K562 (cell line): ENCODE measurements around the gene LRMDA. TPM values are rescaled to one million over a fixed set of nuclear protein-coding genes. Genes with fewer than 3 reads are reported as not detected.

Source experiments
- ATAC-seq: fragments of 200-7000 bp; cut with Tn5 transposase; 3 replicates; pipeline ENCODE4 v1.9.1; 2020; ENCODE audit warnings: moderate library complexity
- BruUV-seq: library from RNA; stranded (reverse); fragments of 400-500 nt; replicated peaks from 2 replicates; lab custom pipeline; 2021; lab: Mats Ljungman, UMichigan
- CTCF ChIA-PET: fragments of 300-600 bp; formaldehyde crosslinking; extraction: SDS; loops from one replicate; lab custom pipeline; 2021; ENCODE audit warnings: low intra/inter-chr PET ratio; lab: Yijun Ruan, JAX
- POLR2A ChIA-PET: fragments of 300-600, 350-650 bp; sonication (Branson Sonifier 250); formaldehyde crosslinking; extraction: SDS; loops from one replicate; lab custom pipeline; 2021; ENCODE audit warnings: antibody characterized with exemption, inconsistent platforms; lab: Yijun Ruan, JAX
- DNase-seq, 4 experiments: peaks; one replicate each; pipeline versions ENCODE4 v3.0.0 to v3.0.0-alpha.2; 2011 to 2018; ENCODE audit warnings: low spot score in 3 of 4, mixed read lengths in 3 of 4; ENCODE audit errors: extremely low read depth in 1 of 4
- FAIRE-seq: peaks from 2 replicates; lab custom pipeline; 2011; peaks lifted over from hg19 to GRCh38; lab: Jason Lieb, UNC
- H2AFZ ChIP-seq: 2 replicates; pipeline ENCODE4 v1.6.0; 2011; ENCODE audit warnings: low read depth, low read length, control low read depth, inconsistent platforms
- H3K27ac ChIP-seq: fragments of 200-600 bp; 3 replicates; pipeline ENCODE4 v1.8.0; 2011; ENCODE audit warnings: low read depth, mild to moderate bottlenecking, control low read depth, inconsistent platforms, low read length, moderate library complexity, mixed read lengths; ENCODE audit errors: extremely low read depth
- H3K27me3 ChIP-seq, 2 experiments: fragments of 300-600 bp in 1 of 2; 2 replicates in 1 of 2; 3 replicates in 1 of 2; pipeline versions ENCODE4 v1.6.0 to v1.8.0; 2011; ENCODE audit warnings: inconsistent platforms in 2 of 2, low read length in 2 of 2, mild to moderate bottlenecking in 1 of 2, mixed read lengths in 1 of 2, moderate library complexity in 1 of 2; ENCODE audit not compliant: control insufficient read depth in 2 of 2, insufficient read depth in 2 of 2
- H3K36me3 ChIP-seq: fragments of 300-600 bp; 3 replicates; pipeline ENCODE4 v1.8.0; 2011; ENCODE audit warnings: mild to moderate bottlenecking, low read length, inconsistent platforms; ENCODE audit not compliant: control insufficient read depth, insufficient read depth
- H3K4me1 ChIP-seq, 2 experiments: fragments of 200-600 bp in 1 of 2; replicated peaks in 1 of 2; 2 replicates in 1 of 2; 3 replicates in 1 of 2; pipeline versions ENCODE4 v1.5.1 to v1.8.0; 2011; ENCODE audit warnings: inconsistent platforms in 2 of 2, low read length in 2 of 2, mild to moderate bottlenecking in 1 of 2, mixed read lengths in 1 of 2, moderate library complexity in 1 of 2; ENCODE audit not compliant: control insufficient read depth in 2 of 2, insufficient read depth in 2 of 2
- H3K4me2 ChIP-seq: 2 replicates; pipeline ENCODE4 v1.6.1; 2011; ENCODE audit warnings: low read length, control low read depth, inconsistent platforms, mixed read lengths; ENCODE audit not compliant: insufficient read depth
- H3K4me3 ChIP-seq: fragments of 200-600 bp; sonication (generic), shearing (Covaris generic); 2 replicates; pipeline ENCODE4 v1.5.1; 2016; ENCODE audit warnings: control low read depth, inconsistent platforms
- H3K79me2 ChIP-seq: fragments of 200-600 bp; 3 replicates; pipeline ENCODE4 v1.8.0; 2011; ENCODE audit warnings: low read length, inconsistent platforms; ENCODE audit not compliant: control insufficient read depth, insufficient read depth
- H3K9ac ChIP-seq, 2 experiments: 2 replicates each; pipeline versions ENCODE4 v1.6.0 to v1.6.1; 2011; ENCODE audit warnings: low read depth in 2 of 2, low read length in 2 of 2, control low read depth in 1 of 2, inconsistent platforms in 1 of 2, mild to moderate bottlenecking in 1 of 2, mixed read lengths in 1 of 2; ENCODE audit not compliant: insufficient read depth in 1 of 2
- H3K9me1 ChIP-seq: one replicate; pipeline ENCODE4 v1.6.0; 2011; ENCODE audit warnings: inconsistent platforms, mild to moderate bottlenecking, low read length, moderate library complexity; ENCODE audit not compliant: control insufficient read depth, insufficient read depth
- H3K9me3 ChIP-seq: replicated peaks from 2 replicates; pipeline ENCODE4 v1.5.1; 2011; ENCODE audit warnings: low read depth, low read length, inconsistent platforms; ENCODE audit not compliant: control insufficient read depth, insufficient read depth
- H4K20me1 ChIP-seq: replicated peaks from 2 replicates; pipeline ENCODE4 v1.6.1; 2011; ENCODE audit warnings: low read length, inconsistent platforms, mixed read lengths; ENCODE audit not compliant: control insufficient read depth, insufficient read depth
- BACH1 ChIP-seq: fragments of 200-800 bp; sonication (Bioruptor generic); IDR thresholded peaks from 2 replicates; pipeline ENCODE4 v1.6.1; 2016; ENCODE audit warnings: missing genetic modification characterization, missing compliant biosample characterization
- CHAMP1 ChIP-seq: fragments of 450-650 bp; IDR thresholded peaks from 2 replicates; pipeline ENCODE4 v1.6.1; 2016; ENCODE audit warnings: mild to moderate bottlenecking
- CREB3L1 ChIP-seq: fragments of 450-650 bp; IDR thresholded peaks from 2 replicates; pipeline ENCODE4 v1.6.1; 2014; ENCODE audit warnings: low read depth, mild to moderate bottlenecking, moderate library complexity, borderline replicate concordance
- DDX20 ChIP-seq: fragments of 450-650 bp; IDR thresholded peaks from 2 replicates; pipeline ENCODE4 v1.6.1; 2016; ENCODE audit warnings: missing genetic modification characterization, low read depth, mild to moderate bottlenecking, missing compliant biosample characterization, moderate library complexity
- GTF2E2 ChIP-seq: fragments of 200-800 bp; sonication (Bioruptor generic); IDR thresholded peaks from 2 replicates; pipeline ENCODE4 v1.6.1; 2016; ENCODE audit warnings: missing genetic modification characterization, missing compliant biosample characterization
- HBP1 ChIP-seq: fragments of 450-650 bp; formaldehyde crosslinking; IDR thresholded peaks from 2 replicates; pipeline ENCODE4 v1.4.0; 2022; ENCODE audit warnings: missing genetic modification characterization
- HMBOX1 ChIP-seq: sonication (generic); IDR thresholded peaks from 2 replicates; pipeline ENCODE4 v1.6.1; 2016
- HNRNPL ChIP-seq: fragments of 200-400 bp; formaldehyde crosslinking; IDR thresholded peaks from 2 replicates; pipeline ENCODE4 v1.6.1; 2017; ENCODE audit warnings: low read depth, mild to moderate bottlenecking, low read length
- NFATC3 ChIP-seq: fragments of 450-650 bp; IDR thresholded peaks from 2 replicates; pipeline ENCODE4 v1.6.1; 2017; ENCODE audit warnings: mild to moderate bottlenecking
- NFE2L1 ChIP-seq: fragments of 450-650 bp; IDR thresholded peaks from 2 replicates; pipeline ENCODE4 v1.6.1; 2016; ENCODE audit warnings: missing genetic modification characterization, low read depth, mild to moderate bottlenecking, missing compliant biosample characterization, moderate library complexity, borderline replicate concordance
- NUFIP1 ChIP-seq: fragments of 450-650 bp; IDR thresholded peaks from 2 replicates; pipeline ENCODE4 v1.6.1; 2018; ENCODE audit not compliant: partially characterized antibody
- POLR2AphosphoS2 ChIP-seq: IDR thresholded peaks from 2 replicates; pipeline ENCODE4 v1.6.1; 2012; ENCODE audit warnings: low read length, improper control_type of control experiment
- SMARCA4 ChIP-seq: fragments of 450-650 bp; IDR thresholded peaks from 2 replicates; pipeline ENCODE4 v1.6.1; 2016
- STAG1 ChIP-seq: sonication (generic); formaldehyde crosslinking; IDR thresholded peaks from 2 replicates; pipeline ENCODE4 v1.5.0; 2020; ENCODE audit warnings: missing genetic modification reagents, borderline replicate concordance
- TCFL5 ChIP-seq: fragments of 250-450 bp; sonication (Bioruptor Pico); conservative IDR thresholded peaks from 2 replicates; pipeline ENCODE4 v1.6.1; 2021; ENCODE audit warnings: mild to moderate bottlenecking, moderate library complexity, matching md5 sums
- THAP7 ChIP-seq: fragments of 250-450 bp; sonication (Bioruptor Pico); IDR thresholded peaks from 2 replicates; pipeline ENCODE4 v1.5.0; 2021
- ZNF780A ChIP-seq: fragments of 250-450 bp; sonication (Bioruptor Pico); IDR thresholded peaks from 2 replicates; pipeline ENCODE4 v1.5.0; 2021; ENCODE audit warnings: mild to moderate bottlenecking
- WGBS: fragments of 100-300 bp; shearing (Covaris generic); methylation state at CpG from one replicate; pipeline ENCODE4 v1.1.6; 2016; ENCODE audit warnings: low coverage, mixed read lengths; ENCODE audit not compliant: insufficient coverage; ENCODE audit errors: missing lambda C conversion rate; 5-methylcytosine and 5-hydroxymethylcytosine counted together
- in situ Hi-C: fragments of 300-500 bp; cut with MboI; formaldehyde crosslinking; loops from 4 replicates; pipeline ENCODE4 v1.15.0; 2018; ENCODE audit warnings: inconsistent platforms, mixed read lengths
- intact Hi-C: fragments of 100-400 bp; cut with micrococcal nuclease; formaldehyde crosslinking; loops from 2 replicates; pipeline ENCODE4 v1.14.2; 2022
- polyA plus RNA-seq, 8 experiments: library from polyadenylated mRNA; depleted of rRNA in 4 of 8; stranded (reverse) in 5 of 8; unstranded in 3 of 8; fragments of >200 nt; fragmentation: Nextera tagmentation in 2 of 8; fragmentation: Illumina TruSeq in 1 of 8; extraction: Ambion mirVana in 2 of 8; extraction: Trizol in 1 of 8; gene quantifications; 2 replicates each; pipeline versions ENCODE4 v1.2.1 to v1.2.3, GENCODE V29; 2011 to 2014; ENCODE audit warnings: inconsistent platforms in 1 of 8, missing spikeins in 1 of 8
- total RNA-seq, 7 experiments: library from RNA; depleted of rRNA in 6 of 7; stranded (reverse); fragments of >200 nt in 6 of 7; fragmentation: Illumina TruSeq in 2 of 7; extraction: Trizol in 2 of 7; gene quantifications; 2 replicates each; pipeline versions ENCODE4 v1.2.1 to v1.2.3, GENCODE V29; 2011 to 2021; ENCODE audit warnings: low replicate concordance in 1 of 7

Gene LRMDA
- total and polyA plus RNA-seq, 9 of the 15 experiments (the other 6 are each of a cell fraction or from before 2014, with no cell fraction given), result 0.25 TPM; not detected in 8

- CTCF ChIA-PET, result no interaction called here
- H3K4me1 ChIP-seq, result no peaks in the 10 kb centered on the region
- H3K79me2 ChIP-seq, result no peaks in the 10 kb centered on the region
- no peaks in the 10 kb centered on the region for H3K36me3 ChIP-seq
- POLR2A ChIA-PET, result interaction anchor here (1.1 kb wide), 1 partner anchor 199 kb away, joined by 3 read pairs; no protein-coding TSS in a partner anchor
- intact Hi-C loops, result no loop called here
- no peak overlapping the region for H3K4me2 ChIP-seq
- H2AFZ ChIP-seq, result no peak overlapping the region
- no peak overlapping the region for H3K9ac ChIP-seq
- no peak for ATAC-seq
- no peak for DNase-seq
- H3K4me3 ChIP-seq, result no peak overlapping the region
- no peaks in the 10 kb centered on the region for H4K20me1 ChIP-seq
- 0% methylated on average over 3 of the region's 3 CpGs for whole genome bisulfite sequencing
- peaks cover 0 to 5% of the 10 kb centered on the region in 2 experiments; a peak in 1 of 5 replicates for H3K27me3 ChIP-seq
- FAIRE-seq, result no peak
- no TSS peak for BruUV-seq
- no peaks in the 10 kb centered on the region for H3K9me1 ChIP-seq
- no peak overlapping the region for H3K27ac ChIP-seq
- no peaks in the 10 kb centered on the region for H3K9me3 ChIP-seq
- in situ Hi-C loops, result no loop called here
- TF ChIP-seq CHAMP1 (no peak), GTF2E2 (no peak), SMARCA4 (no peak), THAP7 (CRISPR knock-in tag) (no peak), DDX20 (tag) (no peak), HBP1 (CRISPR knock-in tag) (no peak), NUFIP1 (no peak), ZNF780A (CRISPR knock-in tag) (no peak), TCFL5 (no peak), NFE2L1 (tag) (no peak), NFATC3 (no peak), HMBOX1 (no peak), STAG1 (no peak), BACH1 (tag) (no peak), POLR2AphosphoS2 (no peak), CREB3L1 (no peak), HNRNPL (no peak)
Measured at GRCh38 chr10:75677541-75677940, 246.1 kb downstream of the LRMDA start.
